Type B pancreatic cell (in vitro differentiated cells): ENCODE measurements around the gene CCDC33. TPM values are rescaled to one million over a fixed set of nuclear protein-coding genes. Genes with fewer than 3 reads are reported as not detected.
A peak's percentile ranks its signal among the peaks of the same experiment; 100 is the strongest.

Experiments used
- DNase-seq: peaks from one replicate; pipeline ENCODE4 v3.0.0; 2021; ENCODE audit warnings: mixed read lengths; ENCODE audit not compliant: unreplicated experiment; ENCODE audit errors: extremely low spot score
- H3K27ac Mint-ChIP-seq: 2 replicates; pipeline ENCODE4 v1.8.0; 2021; ENCODE audit warnings: mild to moderate bottlenecking, mixed read lengths
- H3K27me3 Mint-ChIP-seq: 2 replicates; pipeline ENCODE4 v1.8.0; 2021; ENCODE audit warnings: mixed read lengths
- H3K36me3 Mint-ChIP-seq: 2 replicates; pipeline ENCODE4 v1.8.0; 2021; ENCODE audit warnings: mixed read lengths
- H3K4me1 Mint-ChIP-seq: one replicate; pipeline ENCODE4 v1.8.0; 2021; ENCODE audit warnings: mixed read lengths; ENCODE audit not compliant: unreplicated experiment
- H3K4me3 Mint-ChIP-seq: 2 replicates; pipeline ENCODE4 v1.8.0; 2021; ENCODE audit warnings: mild to moderate bottlenecking, mixed read lengths
- H3K9me3 Mint-ChIP-seq: 2 replicates; pipeline ENCODE4 v1.8.0; 2021; ENCODE audit warnings: mixed read lengths
- CTCF ChIP-seq: fragments of 200-600 bp; sonication (generic); conservative IDR thresholded peaks from 2 replicates; pipeline ENCODE4 v1.5.0; 2021; ENCODE audit warnings: antibody characterized with exemption, mild to moderate bottlenecking
- total RNA-seq: library from RNA; stranded (reverse); gene quantifications from 2 replicates; pipeline ENCODE4 v1.2.1, GENCODE V29; 2021; ENCODE audit warnings: low replicate concordance

The CCDC33 gene
- total RNA-seq, 1 donor from 2014 or later: 5.0 TPM

- Mint-ChIP-seq H3K4me1 (peaks cover 51% of the 10 kb centered on the region), H3K9me3 (no peaks in the 10 kb centered on the region), H3K4me3 (peak overlapping the region; percentile 86), H3K27me3 (peaks cover 4% of the 10 kb centered on the region), H3K27ac (peak overlapping the region; percentile 93), H3K36me3 (no peaks in the 10 kb centered on the region)
- DNase-seq: no peak
- no peak for TF ChIP-seq CTCF
Observed at GRCh38 chr15:74200871-74201419, 35.2 kb upstream of the CCDC33 start.

GRCh38 chr15:74201710-74202420 lies 34.3 kb upstream of the CCDC33 start:
- H3K4me3 Mint-ChIP-seq: peak overlapping the region; percentile 86
- peak overlapping the region; percentile 93 for H3K27ac Mint-ChIP-seq
- H3K36me3 Mint-ChIP-seq: no peaks in the 10 kb centered on the region
- DNase-seq: no peak
- H3K9me3 Mint-ChIP-seq: no peaks in the 10 kb centered on the region
- TF ChIP-seq CTCF: no peak
- H3K27me3 Mint-ChIP-seq: peaks cover 4% of the 10 kb centered on the region
- H3K4me1 Mint-ChIP-seq: peaks cover 59% of the 10 kb centered on the region

- Mint-ChIP-seq H3K27me3 (peaks cover 4% of the 10 kb centered on the region), H3K4me3 (peak within 1 kb of the TSS; percentile 86), H3K36me3 (peaks cover 3% of the 10 kb centered on the region), H3K9me3 (no peaks in the 10 kb centered on the region), H3K4me1 (peaks cover 67% of the 10 kb centered on the region), H3K27ac (peak within 1 kb of the TSS; percentile 93)
- peak; percentile 83 for DNase-seq
- peak; percentile 19 for TF ChIP-seq CTCF
Observed at GRCh38 chr15:74202452-74203401, 33.4 kb upstream of the CCDC33 start, which contains the start of gene STRA6. TSS of gene STRA6 (minus strand) at chr15:74202787. CDS start at chr15:74202267, 520 bp downstream.

GRCh38 chr15:74203914-74204431 lies 32.2 kb upstream of the CCDC33 start:
- Mint-ChIP-seq H3K27ac (peak overlapping the region; percentile 93), H3K36me3 (peaks cover 3% of the 10 kb centered on the region), H3K4me3 (peak overlapping the region; percentile 86), H3K27me3 (peaks cover 4% of the 10 kb centered on the region), H3K9me3 (no peaks in the 10 kb centered on the region), H3K4me1 (peaks cover 72% of the 10 kb centered on the region)
- DNase-seq: no peak
- no peak for TF ChIP-seq CTCF

- no peak overlapping the region for H3K27ac Mint-ChIP-seq
- no peak for TF ChIP-seq CTCF
- peaks cover 78% of the 10 kb centered on the region for H3K4me1 Mint-ChIP-seq
Observed at GRCh38 chr15:74205582-74205947, 30.6 kb upstream of the CCDC33 start.

More at GRCh38 chr15:74205582-74205947, 30.6 kb upstream of the CCDC33 start:
- H3K36me3 Mint-ChIP-seq: peaks cover 3% of the 10 kb centered on the region
- no peaks in the 10 kb centered on the region for H3K9me3 Mint-ChIP-seq
- no peak for DNase-seq
- no peak overlapping the region for H3K4me3 Mint-ChIP-seq
- H3K27me3 Mint-ChIP-seq: peaks cover 4% of the 10 kb centered on the region
